Karpas-422 (cell line): ENCODE data around the gene FAM180A. TPM values are rescaled to one million over a fixed set of nuclear protein-coding genes. Genes with fewer than 3 reads are reported as not detected.
"Not testable (repeated sequence)": the region's sequence is repeated elsewhere in the genome, so short reads cannot be mapped to it uniquely, and the experiment has no call there.

Source experiments
- DNase-seq: peaks from one replicate; pipeline ENCODE4 v3.0.0-alpha.2; 2015
- H2AFZ ChIP-seq: fragments of 200-600 bp; sonication (generic); 2 replicates; pipeline ENCODE4 v1.6.1; 2014; ENCODE audit warnings: antibody characterized with exemption, low read length, mixed read lengths
- H3K27ac ChIP-seq: fragments of 200-600 bp; sonication (generic); 2 replicates; pipeline ENCODE4 v1.5.1; 2014; ENCODE audit warnings: mild to moderate bottlenecking, low read length, moderate library complexity
- H3K27me3 ChIP-seq: fragments of 200-600 bp; sonication (generic); 2 replicates; pipeline ENCODE4 v1.6.1; 2014; ENCODE audit warnings: low read length, mixed read lengths
- H3K36me3 ChIP-seq: fragments of 200-600 bp; sonication (generic); 2 replicates; pipeline ENCODE4 v1.6.1; 2014; ENCODE audit warnings: low read length, mixed read lengths; ENCODE audit not compliant: insufficient read depth
- H3K4me1 ChIP-seq: fragments of 200-600 bp; sonication (generic); 2 replicates; pipeline ENCODE4 v1.6.1; 2014; ENCODE audit warnings: mild to moderate bottlenecking, low read length, mixed read lengths
- H3K4me2 ChIP-seq: fragments of 200-600 bp; sonication (generic); 2 replicates; pipeline ENCODE4 v1.6.1; 2014; ENCODE audit warnings: low read length, low read depth, mild to moderate bottlenecking; ENCODE audit not compliant: poor library complexity, severe bottlenecking
- H3K4me3 ChIP-seq: fragments of 200-600 bp; sonication (generic); 2 replicates; pipeline ENCODE4 v1.5.1; 2014; ENCODE audit warnings: mild to moderate bottlenecking, antibody characterized with exemption, low read length, mixed read lengths
- H3K79me2 ChIP-seq: fragments of 200-600 bp; sonication (generic); 2 replicates; pipeline ENCODE4 v1.6.1; 2014; ENCODE audit warnings: mild to moderate bottlenecking, low read length, mixed read lengths
- H3K9ac ChIP-seq: fragments of 200-600 bp; sonication (generic); 2 replicates; pipeline ENCODE4 v1.6.0; 2014; ENCODE audit warnings: low read length
- H3K9me2 ChIP-seq: fragments of 200-600 bp; sonication (generic), shearing (Covaris generic); replicated peaks from 2 replicates; pipeline ENCODE4 v1.6.0; 2014; ENCODE audit warnings: mild to moderate bottlenecking, low read length, moderate library complexity; ENCODE audit not compliant: insufficient read depth
- H3K9me3 ChIP-seq: fragments of 300-700, 200-600 bp; sonication (generic); 2 replicates; pipeline ENCODE4 v1.6.1; 2014; ENCODE audit warnings: low read length, mixed read lengths
- H4K20me1 ChIP-seq: fragments of 200-600 bp; sonication (generic); 2 replicates; pipeline ENCODE4 v1.6.1; 2014; ENCODE audit warnings: mild to moderate bottlenecking, antibody characterized with exemption, low read length, low read depth; ENCODE audit not compliant: insufficient read depth
- total RNA-seq: library from RNA; depleted of rRNA; stranded (reverse); fragments of >200 nt; shearing (Covaris generic); gene quantifications from 2 replicates; pipeline ENCODE4 v1.2.3, GENCODE V29; 2014; ENCODE audit warnings: low replicate concordance

FAM180A gene
- total RNA-seq, 1 experiment from 2014 or later: not detected

GRCh38 chr7:135742371-135742770 is 6.2 kb downstream of the FAM180A start:
- H3K9me3 ChIP-seq: no peaks in the 10 kb centered on the region
- H3K4me2 ChIP-seq: no peak overlapping the region
- H3K79me2 ChIP-seq: no peaks in the 10 kb centered on the region
- no peaks in the 10 kb centered on the region for H3K4me1 ChIP-seq
- no peaks in the 10 kb centered on the region for H3K27me3 ChIP-seq
- no peak overlapping the region for H3K27ac ChIP-seq
- no peak overlapping the region for H2AFZ ChIP-seq
- H3K36me3 ChIP-seq: no peaks in the 10 kb centered on the region
- DNase-seq: no peak
- H3K4me3 ChIP-seq: no peak overlapping the region
- no peak overlapping the region for H3K9ac ChIP-seq
- no peaks in the 10 kb centered on the region for H4K20me1 ChIP-seq
- H3K9me2 ChIP-seq: no peaks in the 10 kb centered on the region

- Histone ChIP-seq H3K79me2 (no peaks in the 10 kb centered on the region), H3K9me2 (no peaks in the 10 kb centered on the region), H3K9me3 (no peaks in the 10 kb centered on the region), H4K20me1 (no peaks in the 10 kb centered on the region), H3K27ac (no peak overlapping the region), H3K4me2 (no peak overlapping the region), H3K36me3 (no peaks in the 10 kb centered on the region), H3K27me3 (no peaks in the 10 kb centered on the region), H3K9ac (no peak overlapping the region), H3K4me1 (no peaks in the 10 kb centered on the region), H2AFZ (no peak overlapping the region), H3K4me3 (no peak overlapping the region)
- DNase-seq: no peak
Observed at GRCh38 chr7:135741905-135742304, 6.7 kb downstream of the FAM180A start.

- H2AFZ ChIP-seq: no peak overlapping the region
- no peak overlapping the region for H3K4me2 ChIP-seq
- H3K9ac ChIP-seq: no peak overlapping the region
- H3K9me2 ChIP-seq: no peaks in the 10 kb centered on the region
- H3K27ac ChIP-seq: no peak overlapping the region
- no peak overlapping the region for H3K4me3 ChIP-seq
- DNase-seq: no peak
- H3K79me2 ChIP-seq: no peaks in the 10 kb centered on the region
- no peaks in the 10 kb centered on the region for H3K36me3 ChIP-seq
- no peaks in the 10 kb centered on the region for H3K27me3 ChIP-seq
- H3K9me3 ChIP-seq: no peaks in the 10 kb centered on the region
- H4K20me1 ChIP-seq: no peaks in the 10 kb centered on the region
- H3K4me1 ChIP-seq: no peaks in the 10 kb centered on the region
Observed at GRCh38 chr7:135740889-135741288, 7.7 kb downstream of the FAM180A start.

GRCh38 chr7:135737306-135737647 is 11.3 kb downstream of the FAM180A start:
- H3K79me2 ChIP-seq, DNase-seq, H3K4me3 ChIP-seq, H3K9me3 ChIP-seq, H3K27me3 ChIP-seq, H3K27ac ChIP-seq, H3K9me2 ChIP-seq, H3K4me1 ChIP-seq, H3K9ac ChIP-seq, H3K36me3 ChIP-seq, H2AFZ ChIP-seq, H4K20me1 ChIP-seq, H3K4me2 ChIP-seq: not testable (repeated sequence)

- Histone ChIP-seq H3K4me3 (no peak overlapping the region), H3K9me3 (no peaks in the 10 kb centered on the region), H3K79me2 (no peaks in the 10 kb centered on the region), H2AFZ (no peak overlapping the region), H3K27me3 (no peaks in the 10 kb centered on the region), H3K27ac (no peak overlapping the region), H3K9me2 (no peaks in the 10 kb centered on the region), H4K20me1 (no peaks in the 10 kb centered on the region), H3K9ac (no peak overlapping the region), H3K4me2 (no peak overlapping the region), H3K36me3 (no peaks in the 10 kb centered on the region), H3K4me1 (no peaks in the 10 kb centered on the region)
- DNase-seq: no peak
Observed at GRCh38 chr7:135736586-135737305, 11.9 kb downstream of the FAM180A start.

GRCh38 chr7:135734343-135734689 is 14.3 kb downstream of the FAM180A start:
- no peak overlapping the region for H3K4me2 ChIP-seq
- no peak overlapping the region for H3K9ac ChIP-seq
- no peak overlapping the region for H3K4me3 ChIP-seq
- no peaks in the 10 kb centered on the region for H3K9me3 ChIP-seq
- H3K36me3 ChIP-seq: no peaks in the 10 kb centered on the region
- no peak overlapping the region for H3K27ac ChIP-seq
- no peaks in the 10 kb centered on the region for H3K79me2 ChIP-seq
- H4K20me1 ChIP-seq: no peaks in the 10 kb centered on the region
- no peaks in the 10 kb centered on the region for H3K4me1 ChIP-seq
- no peak overlapping the region for H2AFZ ChIP-seq
- DNase-seq: no peak
- H3K27me3 ChIP-seq: no peaks in the 10 kb centered on the region
- H3K9me2 ChIP-seq: no peaks in the 10 kb centered on the region

GRCh38 chr7:135733603-135734342 is 14.8 kb downstream of the FAM180A start:
- H3K4me3 ChIP-seq: no peak overlapping the region
- no peak overlapping the region for H2AFZ ChIP-seq
- no peaks in the 10 kb centered on the region for H3K4me1 ChIP-seq
- no peaks in the 10 kb centered on the region for H4K20me1 ChIP-seq
- no peak overlapping the region for H3K9ac ChIP-seq
- no peaks in the 10 kb centered on the region for H3K36me3 ChIP-seq
- H3K27ac ChIP-seq: no peak overlapping the region
- no peak overlapping the region for H3K4me2 ChIP-seq
- no peaks in the 10 kb centered on the region for H3K27me3 ChIP-seq
- no peaks in the 10 kb centered on the region for H3K9me2 ChIP-seq
- no peaks in the 10 kb centered on the region for H3K9me3 ChIP-seq
- no peak for DNase-seq
- H3K79me2 ChIP-seq: no peaks in the 10 kb centered on the region

- Histone ChIP-seq H3K27ac (no peak overlapping the region), H3K9me3 (no peaks in the 10 kb centered on the region), H3K4me3 (no peak overlapping the region), H4K20me1 (no peaks in the 10 kb centered on the region), H3K4me1 (peaks cover 9% of the 10 kb centered on the region), H3K36me3 (no peaks in the 10 kb centered on the region), H2AFZ (no peak overlapping the region), H3K79me2 (no peaks in the 10 kb centered on the region), H3K9me2 (no peaks in the 10 kb centered on the region), H3K9ac (no peak overlapping the region), H3K27me3 (no peaks in the 10 kb centered on the region), H3K4me2 (no peak overlapping the region)
- DNase-seq: no peak
Observed at GRCh38 chr7:135731131-135731530, 17.5 kb downstream of the FAM180A start.
